GM12801 (cell line): ENCODE data around the gene ASAP2.

ENCODE experiments used
- CTCF ChIP-seq: IDR thresholded peaks from one replicate; pipeline ENCODE4 v1.5.1; 2011; ENCODE audit warnings: control low read depth; ENCODE audit not compliant: insufficient read length; ENCODE audit errors: extremely low read depth

The ASAP2 gene

GRCh38 chr2:9337901-9338300 is 131.3 kb downstream of the ASAP2 start:
- no peak for TF ChIP-seq CTCF

- TF ChIP-seq CTCF: no peak
Measured at GRCh38 chr2:9341337-9341887, 134.8 kb downstream of the ASAP2 start.

- no peak for TF ChIP-seq CTCF
Measured at GRCh38 chr2:9342659-9343058, 136.0 kb downstream of the ASAP2 start.

GRCh38 chr2:9343524-9343923 is 136.9 kb downstream of the ASAP2 start:
- TF ChIP-seq CTCF: no peak

- no peak for TF ChIP-seq CTCF
Measured at GRCh38 chr2:9344434-9344833, 137.8 kb downstream of the ASAP2 start.

- no peak for TF ChIP-seq CTCF
Measured at GRCh38 chr2:9345343-9345742, 138.7 kb downstream of the ASAP2 start.

- TF ChIP-seq CTCF: no peak
Measured at GRCh38 chr2:9345997-9346396, 139.4 kb downstream of the ASAP2 start.

GRCh38 chr2:9346885-9347284 is 140.3 kb downstream of the ASAP2 start:
- no peak for TF ChIP-seq CTCF
